ENCODE data around the gene KLF1. TPM values are rescaled to one million over a fixed set of nuclear protein-coding genes. Genes with fewer than 3 reads are reported as not detected.
A peak's percentile ranks its signal among the peaks of the same experiment; 100 is the strongest.

KLF1 gene
- total and polyA plus RNA-seq, 2 of the 13 experiments (the other 11 are each of a cell fraction or from before 2014, with no cell fraction given), result not detected

DNA sequence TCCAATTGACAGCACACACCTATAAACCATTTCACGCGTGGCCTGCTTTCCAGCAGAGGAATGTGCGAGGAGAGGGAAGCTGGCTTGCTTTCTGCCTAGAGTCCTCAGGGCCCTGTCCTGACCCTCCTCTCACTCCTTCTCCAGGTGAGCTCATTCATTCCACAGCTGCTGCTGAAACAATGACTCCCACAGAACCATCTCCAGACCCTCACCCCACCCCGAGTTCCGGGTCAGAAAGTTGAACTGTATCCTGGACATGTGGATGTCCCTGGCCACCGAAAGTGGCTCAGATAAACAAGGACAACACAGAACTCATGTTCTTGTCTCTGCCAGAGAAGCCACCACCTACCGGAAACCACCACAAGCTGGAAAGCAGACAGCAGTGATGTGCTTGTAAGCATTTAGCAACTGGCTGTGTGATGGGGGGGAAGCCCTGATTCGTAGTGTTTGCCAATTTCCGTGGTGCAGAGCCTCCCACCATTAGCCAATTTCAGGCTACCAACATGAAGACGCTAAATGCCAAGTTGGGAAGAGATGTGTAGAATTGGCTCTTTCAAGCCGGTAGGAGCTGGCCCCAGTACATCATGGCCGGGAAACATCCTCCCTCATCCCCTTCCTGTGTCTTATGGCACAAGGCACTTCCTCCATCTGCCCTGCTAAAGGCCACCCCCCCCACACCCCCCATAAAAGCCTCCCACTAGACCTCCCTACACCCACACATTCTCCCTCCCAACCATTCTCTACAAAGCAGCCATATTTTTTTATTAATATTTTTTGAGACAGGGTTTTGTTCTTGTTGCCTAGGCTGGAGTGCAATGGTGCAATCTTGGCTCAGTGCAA lies 27.1 kb upstream of the KLF1 start (continued):
- peak; percentile 41; the same call in 1 of the 2 replicates for TF ChIP-seq SALL1 (CRISPR knock-in tag; IDR thresholded peaks at IDR 0.05)
- TF ChIP-seq FOXK2 (IDR thresholded peaks at IDR 0.05), result peak; percentile 37; the same call in 1 of the 2 replicates
- no peak for TF ChIP-seq ZNF205 (CRISPR knock-in tag; IDR thresholded peaks at IDR 0.05)
- peak; percentile 29; the same call in 1 of the 2 replicates for TF ChIP-seq FOXA3 (CRISPR knock-in tag; IDR thresholded peaks at IDR 0.05)
- no peak for TF ChIP-seq ZNF484 (CRISPR knock-in tag; IDR thresholded peaks at IDR 0.05; ENCODE audit: borderline replicate concordance, low read depth)
- TF ChIP-seq ZNF232 (CRISPR knock-in tag; IDR thresholded peaks at IDR 0.05; ENCODE audit: borderline replicate concordance), result no peak
- peak; percentile 76; the same call in 1 of the 2 replicates for TF ChIP-seq ETV5 (CRISPR knock-in tag; IDR thresholded peaks at IDR 0.05; ENCODE audit: borderline replicate concordance)
- TF ChIP-seq ZMAT3 (CRISPR knock-in tag; conservative IDR thresholded peaks at IDR 0.05), result no peak
- TF ChIP-seq, protein P1, sequence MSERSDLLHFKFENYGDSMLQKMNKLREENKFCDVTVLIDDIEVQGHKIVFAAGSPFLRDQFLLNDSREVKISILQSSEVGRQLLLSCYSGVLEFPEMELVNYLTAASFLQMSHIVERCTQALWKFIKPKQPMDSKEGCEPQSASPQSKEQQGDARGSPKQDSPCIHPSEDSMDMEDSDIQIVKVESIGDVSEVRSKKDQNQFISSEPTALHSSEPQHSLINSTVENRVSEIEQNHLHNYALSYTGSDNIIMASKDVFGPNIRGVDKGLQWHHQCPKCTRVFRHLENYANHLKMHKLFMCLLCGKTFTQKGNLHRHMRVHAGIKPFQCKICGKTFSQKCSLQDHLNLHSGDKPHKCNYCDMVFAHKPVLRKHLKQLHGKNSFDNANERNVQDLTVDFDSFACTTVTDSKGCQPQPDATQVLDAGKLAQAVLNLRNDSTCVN (CRISPR knock-in tag; IDR thresholded peaks at IDR 0.05; ENCODE audit: borderline replicate concordance), result no peak
- TF ChIP-seq ZNF33A (CRISPR knock-in tag; IDR thresholded peaks at IDR 0.05; ENCODE audit: borderline replicate concordance), result no peak
- no peak for TF ChIP-seq GATAD1 (CRISPR knock-in tag; IDR thresholded peaks at IDR 0.05)
- no peak for TF ChIP-seq SNAPC2 (CRISPR knock-in tag; IDR thresholded peaks at IDR 0.05)
- TF ChIP-seq GABPA (IDR thresholded peaks at IDR 0.05; ENCODE audit: low read depth, low read length), result no peak
- peak; percentile 33 for TF ChIP-seq GABPA (CRISPR knock-in tag; IDR thresholded peaks at IDR 0.05; ENCODE audit: low read depth)
- TF ChIP-seq, protein P2, sequence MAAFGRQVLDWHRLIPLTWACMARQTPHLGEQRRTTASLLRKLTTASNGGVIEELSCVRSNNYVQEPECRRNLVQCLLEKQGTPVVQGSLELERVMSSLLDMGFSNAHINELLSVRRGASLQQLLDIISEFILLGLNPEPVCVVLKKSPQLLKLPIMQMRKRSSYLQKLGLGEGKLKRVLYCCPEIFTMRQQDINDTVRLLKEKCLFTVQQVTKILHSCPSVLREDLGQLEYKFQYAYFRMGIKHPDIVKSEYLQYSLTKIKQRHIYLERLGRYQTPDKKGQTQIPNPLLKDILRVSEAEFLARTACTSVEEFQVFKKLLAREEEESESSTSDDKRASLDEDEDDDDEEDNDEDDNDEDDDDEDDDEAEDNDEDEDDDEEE (CRISPR knock-in tag; IDR thresholded peaks at IDR 0.05), result no peak; the same call in 1 of the 2 replicates
- TF ChIP-seq, protein P3, sequence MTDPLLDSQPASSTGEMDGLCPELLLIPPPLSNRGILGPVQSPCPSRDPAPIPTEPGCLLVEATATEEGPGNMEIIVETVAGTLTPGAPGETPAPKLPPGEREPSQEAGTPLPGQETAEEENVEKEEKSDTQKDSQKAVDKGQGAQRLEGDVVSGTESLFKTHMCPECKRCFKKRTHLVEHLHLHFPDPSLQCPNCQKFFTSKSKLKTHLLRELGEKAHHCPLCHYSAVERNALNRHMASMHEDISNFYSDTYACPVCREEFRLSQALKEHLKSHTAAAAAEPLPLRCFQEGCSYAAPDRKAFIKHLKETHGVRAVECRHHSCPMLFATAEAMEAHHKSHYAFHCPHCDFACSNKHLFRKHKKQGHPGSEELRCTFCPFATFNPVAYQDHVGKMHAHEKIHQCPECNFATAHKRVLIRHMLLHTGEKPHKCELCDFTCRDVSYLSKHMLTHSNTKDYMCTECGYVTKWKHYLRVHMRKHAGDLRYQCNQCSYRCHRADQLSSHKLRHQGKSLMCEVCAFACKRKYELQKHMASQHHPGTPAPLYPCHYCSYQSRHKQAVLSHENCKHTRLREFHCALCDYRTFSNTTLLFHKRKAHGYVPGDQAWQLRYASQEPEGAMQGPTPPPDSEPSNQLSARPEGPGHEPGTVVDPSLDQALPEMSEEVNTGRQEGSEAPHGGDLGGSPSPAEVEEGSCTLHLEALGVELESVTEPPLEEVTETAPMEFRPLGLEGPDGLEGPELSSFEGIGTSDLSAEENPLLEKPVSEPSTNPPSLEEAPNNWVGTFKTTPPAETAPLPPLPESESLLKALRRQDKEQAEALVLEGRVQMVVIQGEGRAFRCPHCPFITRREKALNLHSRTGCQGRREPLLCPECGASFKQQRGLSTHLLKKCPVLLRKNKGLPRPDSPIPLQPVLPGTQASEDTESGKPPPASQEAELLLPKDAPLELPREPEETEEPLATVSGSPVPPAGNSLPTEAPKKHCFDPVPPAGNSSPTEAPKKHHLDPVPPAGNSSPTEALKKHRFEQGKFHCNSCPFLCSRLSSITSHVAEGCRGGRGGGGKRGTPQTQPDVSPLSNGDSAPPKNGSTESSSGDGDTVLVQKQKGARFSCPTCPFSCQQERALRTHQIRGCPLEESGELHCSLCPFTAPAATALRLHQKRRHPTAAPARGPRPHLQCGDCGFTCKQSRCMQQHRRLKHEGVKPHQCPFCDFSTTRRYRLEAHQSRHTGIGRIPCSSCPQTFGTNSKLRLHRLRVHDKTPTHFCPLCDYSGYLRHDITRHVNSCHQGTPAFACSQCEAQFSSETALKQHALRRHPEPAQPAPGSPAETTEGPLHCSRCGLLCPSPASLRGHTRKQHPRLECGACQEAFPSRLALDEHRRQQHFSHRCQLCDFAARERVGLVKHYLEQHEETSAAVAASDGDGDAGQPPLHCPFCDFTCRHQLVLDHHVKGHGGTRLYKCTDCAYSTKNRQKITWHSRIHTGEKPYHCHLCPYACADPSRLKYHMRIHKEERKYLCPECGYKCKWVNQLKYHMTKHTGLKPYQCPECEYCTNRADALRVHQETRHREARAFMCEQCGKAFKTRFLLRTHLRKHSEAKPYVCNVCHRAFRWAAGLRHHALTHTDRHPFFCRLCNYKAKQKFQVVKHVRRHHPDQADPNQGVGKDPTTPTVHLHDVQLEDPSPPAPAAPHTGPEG (CRISPR knock-in tag; IDR thresholded peaks at IDR 0.05), result no peak
- no peak for TF ChIP-seq ZNF770 (CRISPR knock-in tag; IDR thresholded peaks at IDR 0.05)
- no peak for TF ChIP-seq FLYWCH1 (CRISPR knock-in tag; IDR thresholded peaks at IDR 0.05)
